ENCODE results near the gene XKR8. TPM values are rescaled to one million over a fixed set of nuclear protein-coding genes. Genes with fewer than 3 reads are reported as not detected.

The XKR8 gene
- total and polyA plus RNA-seq, 2 experiments from 2014 or later, result 17.9 to 20.2 TPM

DNA sequence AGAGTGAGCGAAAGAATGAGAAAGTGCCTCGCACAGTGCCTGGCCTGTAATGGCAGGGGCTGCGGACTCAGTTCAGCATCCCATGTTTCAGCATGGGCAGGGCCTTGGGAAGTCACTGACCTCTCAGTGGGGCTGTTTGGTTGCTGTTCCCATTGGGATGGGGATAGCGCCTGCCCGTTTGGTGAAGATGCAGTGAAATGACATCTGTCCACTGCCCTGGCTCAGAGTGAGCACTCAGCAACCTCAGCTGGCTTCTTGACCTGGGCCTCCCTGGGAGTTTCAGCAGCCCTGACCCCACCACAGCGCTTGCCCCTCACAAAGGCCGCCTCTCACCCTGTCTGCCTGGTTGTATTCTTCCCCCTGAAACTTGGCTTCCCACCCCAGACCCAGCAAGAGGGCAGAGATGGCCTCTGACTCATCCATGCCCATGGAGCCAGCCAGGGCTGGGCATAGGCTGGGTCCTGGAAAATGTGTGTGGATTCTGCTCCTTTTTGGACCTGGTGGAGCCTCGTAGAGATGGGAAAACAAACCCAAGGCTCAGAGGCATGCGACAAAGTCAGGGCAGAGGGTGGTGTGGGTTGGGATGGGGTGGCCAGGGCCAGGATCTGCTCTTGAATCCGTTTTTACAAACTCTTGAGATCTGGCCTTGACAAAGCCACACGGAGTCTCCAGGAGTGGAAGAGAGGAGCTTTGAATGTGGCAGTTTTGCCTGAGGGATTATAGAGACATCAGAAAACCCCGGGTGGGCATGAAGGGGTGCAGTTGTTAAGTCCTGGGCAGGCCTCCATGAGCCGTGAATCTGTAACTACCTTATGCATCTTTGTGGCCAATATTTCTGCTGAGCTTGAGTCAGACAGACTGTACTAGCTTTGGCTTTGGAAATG, 1.2 kb downstream of the XKR8 start:
- Histone ChIP-seq H3K27ac (peak overlapping the region; percentile 94), H3K36me3 (replicated peaks; ENCODE audit: insufficient read depth, low read depth) (no peaks in the 10 kb centered on the region)
- no peak for TF ChIP-seq EZH2 (IDR thresholded peaks at IDR 0.05; ENCODE audit: borderline replicate concordance)
- TF ChIP-seq, protein P1, sequence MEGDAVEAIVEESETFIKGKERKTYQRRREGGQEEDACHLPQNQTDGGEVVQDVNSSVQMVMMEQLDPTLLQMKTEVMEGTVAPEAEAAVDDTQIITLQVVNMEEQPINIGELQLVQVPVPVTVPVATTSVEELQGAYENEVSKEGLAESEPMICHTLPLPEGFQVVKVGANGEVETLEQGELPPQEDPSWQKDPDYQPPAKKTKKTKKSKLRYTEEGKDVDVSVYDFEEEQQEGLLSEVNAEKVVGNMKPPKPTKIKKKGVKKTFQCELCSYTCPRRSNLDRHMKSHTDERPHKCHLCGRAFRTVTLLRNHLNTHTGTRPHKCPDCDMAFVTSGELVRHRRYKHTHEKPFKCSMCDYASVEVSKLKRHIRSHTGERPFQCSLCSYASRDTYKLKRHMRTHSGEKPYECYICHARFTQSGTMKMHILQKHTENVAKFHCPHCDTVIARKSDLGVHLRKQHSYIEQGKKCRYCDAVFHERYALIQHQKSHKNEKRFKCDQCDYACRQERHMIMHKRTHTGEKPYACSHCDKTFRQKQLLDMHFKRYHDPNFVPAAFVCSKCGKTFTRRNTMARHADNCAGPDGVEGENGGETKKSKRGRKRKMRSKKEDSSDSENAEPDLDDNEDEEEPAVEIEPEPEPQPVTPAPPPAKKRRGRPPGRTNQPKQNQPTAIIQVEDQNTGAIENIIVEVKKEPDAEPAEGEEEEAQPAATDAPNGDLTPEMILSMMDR (IDR thresholded peaks at IDR 0.05; ENCODE audit: poor library complexity), result no peak
- no peak for TF ChIP-seq EZH2phosphoT487 (IDR thresholded peaks at IDR 0.05; ENCODE audit: low read depth, severe bottlenecking, unreplicated experiment)

DNA sequence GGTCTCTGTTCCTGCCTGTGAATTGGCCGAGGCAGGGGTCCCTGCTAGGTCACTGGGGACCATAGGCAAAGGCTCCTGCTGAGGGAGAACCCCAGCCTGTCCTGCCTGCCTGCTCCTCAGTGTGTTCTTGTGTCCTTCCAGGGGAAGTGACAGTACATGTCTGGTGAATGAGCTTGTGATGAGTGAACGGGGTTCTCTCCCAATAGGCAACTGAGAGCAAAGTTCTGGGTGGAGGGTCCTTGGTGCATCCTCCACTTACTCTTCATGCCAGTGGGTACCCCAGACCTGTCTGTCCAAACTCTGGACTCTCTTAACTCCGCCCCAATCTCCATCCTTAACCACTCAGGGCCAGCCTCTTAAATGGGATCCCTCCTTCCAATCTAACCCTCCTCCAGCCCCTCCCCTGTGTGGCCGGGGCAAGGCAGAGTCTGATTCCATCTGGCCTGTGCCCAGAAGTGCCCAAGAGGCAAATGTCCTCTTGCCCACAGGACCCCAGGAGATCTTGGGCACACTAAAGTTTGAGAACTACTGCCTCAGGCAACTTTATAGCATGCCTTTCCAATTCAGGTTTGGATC, 2.0 kb downstream of the XKR8 start:
- no peak overlapping the region for H2AFZ ChIP-seq
- peak overlapping the region; percentile 82 for H3K4me2 ChIP-seq
- H3K27ac ChIP-seq, result no peak overlapping the region
- H3K9me3 ChIP-seq (ENCODE audit: low read depth), result no peaks in the 10 kb centered on the region
- H3K27me3 ChIP-seq, result no peaks in the 10 kb centered on the region
- H3K36me3 ChIP-seq (replicated peaks; ENCODE audit: insufficient read depth, low read depth), result no peaks in the 10 kb centered on the region
- no peaks in the 10 kb centered on the region for H3K9me2 ChIP-seq (replicated peaks; ENCODE audit: insufficient read depth)
- no peak for DNase-seq (ENCODE audit: low spot score)
- 76% methylated on average over 4 of the region's 4 CpGs for WGBS (ENCODE audit: low lambda C conversion rate, missing lambda C conversion rate)
- H4K20me1 ChIP-seq (ENCODE audit: insufficient read depth, poor library complexity, severe bottlenecking), result peaks cover 2% of the 10 kb centered on the region
- H3K4me3 ChIP-seq, result no peak overlapping the region
- H3K4me1 ChIP-seq (ENCODE audit: insufficient read depth), result peaks cover 15% of the 10 kb centered on the region
- H3K79me2 ChIP-seq, result peaks cover 26% of the 10 kb centered on the region
- TF ChIP-seq, protein P1 (IDR thresholded peaks at IDR 0.05; ENCODE audit: poor library complexity), result no peak
- TF ChIP-seq EZH2phosphoT487 (IDR thresholded peaks at IDR 0.05; ENCODE audit: low read depth, severe bottlenecking, unreplicated experiment) (no peak), EZH2 (IDR thresholded peaks at IDR 0.05; ENCODE audit: borderline replicate concordance) (no peak)

More for the DNA sequence above, 1.2 kb downstream of the XKR8 start:
- Histone ChIP-seq H3K79me2 (peaks cover 26% of the 10 kb centered on the region), H3K4me3 (peak overlapping the region; percentile 81), H3K4me1 (ENCODE audit: insufficient read depth) (peaks cover 15% of the 10 kb centered on the region), H4K20me1 (ENCODE audit: insufficient read depth, poor library complexity, severe bottlenecking) (peaks cover 2% of the 10 kb centered on the region), H2AFZ (peak overlapping the region; percentile 86), H3K4me2 (peak overlapping the region; percentile 82), H3K27me3 (no peaks in the 10 kb centered on the region), H3K9me3 (ENCODE audit: low read depth) (no peaks in the 10 kb centered on the region), H3K9me2 (replicated peaks; ENCODE audit: insufficient read depth) (no peaks in the 10 kb centered on the region)
- 75% methylated on average over 13 of the region's 13 CpGs for whole genome bisulfite sequencing (ENCODE audit: low lambda C conversion rate, missing lambda C conversion rate)
- DNase-seq (ENCODE audit: low spot score), result no peak

DNA sequence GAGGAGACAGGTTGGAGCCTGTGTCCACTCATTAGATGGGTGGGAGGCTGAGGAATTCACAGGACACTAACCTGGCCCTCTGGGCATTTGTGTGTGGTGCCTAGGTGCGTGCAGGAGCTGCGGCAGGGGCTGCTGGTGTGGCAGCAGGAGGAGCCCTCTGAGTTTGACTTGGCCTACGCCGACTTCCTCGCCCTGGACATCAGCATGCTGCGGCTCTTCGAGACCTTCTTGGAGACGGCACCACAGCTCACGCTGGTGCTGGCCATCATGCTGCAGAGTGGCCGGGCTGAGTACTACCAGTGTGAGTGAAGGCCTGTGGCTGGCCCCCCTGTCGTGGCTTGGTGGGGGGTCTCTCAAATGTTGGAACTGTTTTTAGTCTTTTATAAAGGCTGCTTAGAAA, 3.6 kb downstream of the XKR8 start:
- H3K4me1 ChIP-seq (ENCODE audit: insufficient read depth), result peaks cover 15% of the 10 kb centered on the region
- TF ChIP-seq EZH2 (IDR thresholded peaks at IDR 0.05; ENCODE audit: borderline replicate concordance) (no peak), EZH2phosphoT487 (IDR thresholded peaks at IDR 0.05; ENCODE audit: low read depth, severe bottlenecking, unreplicated experiment) (no peak)
- TF ChIP-seq, protein P1 (IDR thresholded peaks at IDR 0.05; ENCODE audit: poor library complexity), result no peak
- 98% methylated on average over 11 of the region's 11 CpGs for WGBS (ENCODE audit: low lambda C conversion rate, missing lambda C conversion rate)
- DNase-seq (ENCODE audit: low spot score), result no peak
- H3K9me3 ChIP-seq (ENCODE audit: low read depth), result no peaks in the 10 kb centered on the region
- H3K27me3 ChIP-seq, result no peaks in the 10 kb centered on the region
- no peak overlapping the region for H3K27ac ChIP-seq
- H3K9me2 ChIP-seq (replicated peaks; ENCODE audit: insufficient read depth), result no peaks in the 10 kb centered on the region
- peaks cover 26% of the 10 kb centered on the region for H3K79me2 ChIP-seq
- H3K4me2 ChIP-seq, result no peak overlapping the region
- H4K20me1 ChIP-seq (ENCODE audit: insufficient read depth, poor library complexity, severe bottlenecking), result peaks cover 2% of the 10 kb centered on the region
- H3K4me3 ChIP-seq, result no peak overlapping the region
- H3K36me3 ChIP-seq (replicated peaks; ENCODE audit: insufficient read depth, low read depth), result no peaks in the 10 kb centered on the region
- H2AFZ ChIP-seq, result no peak overlapping the region

Measured in hepatocyte (in vitro differentiated cells).